GM18517 (cell line): ENCODE data around the gene ELMO1.

Source experiments
- ATAC-seq: cut with Tn5 transposase; IDR thresholded peaks from one replicate; pipeline ENCODE4 v1.9.1; 2021; ENCODE audit warnings: mild to moderate bottlenecking, moderate library complexity; ENCODE audit not compliant: unreplicated experiment

The ELMO1 gene

GRCh38 chr7:37037286-37037685 is 411.4 kb downstream of the ELMO1 start:
- no peak for ATAC-seq

GRCh38 chr7:37035631-37036030 is 413.0 kb downstream of the ELMO1 start:
- ATAC-seq, result no peak

DNA sequence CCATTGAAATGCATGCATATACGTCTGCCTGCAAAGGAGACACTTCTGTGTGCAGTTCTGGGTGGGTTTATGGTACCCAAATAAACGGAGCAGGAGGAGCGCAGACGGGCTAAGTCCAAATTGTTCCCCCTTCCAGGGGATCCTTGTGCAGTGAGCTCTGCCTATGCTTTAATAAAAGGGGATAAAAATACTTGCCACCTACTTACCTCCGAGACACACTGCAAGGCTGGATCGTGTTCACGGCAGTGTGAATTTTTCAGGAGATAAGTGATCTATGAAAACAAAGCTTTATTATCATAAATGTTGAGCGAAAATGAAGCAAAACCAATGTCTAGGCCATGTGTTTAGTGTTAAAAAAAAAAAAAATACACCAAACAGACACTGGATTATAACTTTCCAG is 415.5 kb downstream of the ELMO1 start:
- no peak for ATAC-seq

DNA sequence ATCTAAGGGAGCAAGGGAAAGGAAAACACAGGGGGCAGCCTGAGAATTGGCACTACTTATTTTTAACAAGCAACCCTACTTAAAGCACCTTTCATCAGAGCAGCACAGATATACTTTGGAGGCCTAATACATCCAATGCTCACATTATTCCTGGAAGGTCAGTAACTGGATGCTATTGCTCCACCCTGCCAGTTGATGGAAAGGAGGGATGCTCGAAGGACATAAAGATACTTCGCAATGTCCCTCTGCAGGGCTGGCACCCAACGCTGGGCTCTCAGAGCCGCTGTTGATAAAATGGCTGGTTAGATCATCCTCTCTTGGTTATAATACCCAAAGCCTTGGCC is 416.4 kb downstream of the ELMO1 start:
- no peak for ATAC-seq

DNA sequence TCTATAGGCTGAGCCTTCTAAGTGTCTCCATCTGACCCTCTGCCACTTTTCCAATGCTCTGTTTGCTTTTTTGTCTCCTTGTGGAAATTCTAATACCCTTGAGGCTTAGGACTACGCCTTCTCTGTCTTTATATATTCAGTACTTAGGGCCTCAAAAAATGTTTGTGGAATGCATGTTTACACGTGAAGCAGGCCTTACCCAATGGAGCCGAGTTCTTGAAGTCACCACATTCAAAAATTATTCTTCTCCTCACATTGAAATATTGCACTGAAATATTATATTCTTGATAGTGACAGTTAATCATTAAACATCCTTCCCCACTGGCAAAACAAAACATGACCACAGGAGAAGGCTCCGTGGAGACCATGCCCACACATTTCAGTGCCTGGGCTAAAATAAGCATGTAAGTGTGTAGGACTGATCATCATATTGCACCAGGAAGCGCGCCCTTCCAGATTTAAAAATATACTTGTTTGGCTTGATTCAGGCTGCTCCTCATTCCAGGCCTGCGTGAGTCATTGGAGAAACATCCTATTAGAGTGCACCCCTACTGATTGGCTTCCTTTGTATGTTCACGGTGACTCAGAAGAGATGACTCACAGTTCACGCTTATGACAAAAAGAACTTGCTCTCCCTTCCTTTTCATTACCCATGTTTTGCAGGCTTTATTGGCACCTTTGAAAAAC is 416.9 kb downstream of the ELMO1 start:
- no peak for ATAC-seq

- ATAC-seq, result no peak
These were observed 419.7 kb downstream of the ELMO1 start for GRCh38 chr7:37028909-37029440.

GRCh38 chr7:37027557-37028341 is 420.9 kb downstream of the ELMO1 start:
- no peak for ATAC-seq

GRCh38 chr7:37027104-37027503 is 421.6 kb downstream of the ELMO1 start:
- no peak for ATAC-seq

DNA sequence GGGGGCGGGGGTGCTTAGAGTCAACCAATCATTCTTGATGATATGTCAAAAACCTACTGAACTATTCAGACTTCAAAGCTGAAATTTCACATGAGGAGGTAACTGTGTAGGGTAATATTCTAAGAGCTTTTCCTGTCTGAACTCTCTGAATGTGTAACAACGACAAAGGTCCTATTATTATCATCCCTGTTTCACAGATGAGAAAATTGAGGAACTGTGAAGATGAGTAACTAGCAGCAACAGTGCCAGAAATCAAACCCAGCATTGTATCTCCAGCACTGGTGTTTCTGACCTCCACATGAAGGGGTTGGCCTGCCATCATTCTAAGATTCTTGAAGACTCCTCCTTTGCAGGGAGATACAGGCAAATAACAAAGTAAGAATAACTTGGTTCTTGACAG is 429.7 kb downstream of the ELMO1 start:
- no peak for ATAC-seq

DNA sequence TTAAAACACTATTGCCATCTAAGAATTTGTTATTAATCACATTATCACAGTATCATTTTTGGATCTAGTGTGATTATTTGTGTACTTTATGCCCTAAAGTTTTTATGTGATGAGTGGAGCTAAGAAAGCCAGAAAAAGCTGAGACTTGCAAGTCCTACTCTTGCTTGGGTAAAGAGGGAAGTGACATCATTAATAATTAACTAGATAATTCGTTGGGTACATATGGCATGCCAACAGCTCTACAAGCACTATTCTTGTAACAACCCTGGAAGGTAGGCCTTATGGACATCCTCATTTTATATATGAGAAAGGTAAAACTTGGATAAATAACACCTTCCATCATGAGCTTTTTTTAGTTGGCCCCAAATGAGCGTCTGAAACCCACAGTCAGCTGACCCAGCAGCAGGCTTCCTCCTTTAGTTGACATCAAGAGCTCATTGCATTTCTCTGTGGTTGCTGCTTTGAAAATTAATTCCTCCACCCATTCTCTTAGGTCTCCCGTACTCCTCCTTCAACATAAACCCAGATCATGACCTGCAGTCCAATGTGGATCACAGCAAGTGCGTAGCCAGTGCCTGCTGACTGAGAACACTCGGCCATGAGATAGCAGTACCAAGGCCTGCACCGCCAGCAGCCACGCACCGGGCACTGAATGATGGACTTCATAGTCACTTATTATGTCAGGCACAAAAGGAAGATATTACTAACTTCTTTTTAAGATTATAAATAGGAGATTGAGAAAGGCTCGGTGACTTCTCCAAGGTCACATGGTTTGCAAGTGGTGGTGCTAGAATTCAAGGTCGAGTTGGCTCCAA is 432.4 kb downstream of the ELMO1 start:
- ATAC-seq, result no peak

DNA sequence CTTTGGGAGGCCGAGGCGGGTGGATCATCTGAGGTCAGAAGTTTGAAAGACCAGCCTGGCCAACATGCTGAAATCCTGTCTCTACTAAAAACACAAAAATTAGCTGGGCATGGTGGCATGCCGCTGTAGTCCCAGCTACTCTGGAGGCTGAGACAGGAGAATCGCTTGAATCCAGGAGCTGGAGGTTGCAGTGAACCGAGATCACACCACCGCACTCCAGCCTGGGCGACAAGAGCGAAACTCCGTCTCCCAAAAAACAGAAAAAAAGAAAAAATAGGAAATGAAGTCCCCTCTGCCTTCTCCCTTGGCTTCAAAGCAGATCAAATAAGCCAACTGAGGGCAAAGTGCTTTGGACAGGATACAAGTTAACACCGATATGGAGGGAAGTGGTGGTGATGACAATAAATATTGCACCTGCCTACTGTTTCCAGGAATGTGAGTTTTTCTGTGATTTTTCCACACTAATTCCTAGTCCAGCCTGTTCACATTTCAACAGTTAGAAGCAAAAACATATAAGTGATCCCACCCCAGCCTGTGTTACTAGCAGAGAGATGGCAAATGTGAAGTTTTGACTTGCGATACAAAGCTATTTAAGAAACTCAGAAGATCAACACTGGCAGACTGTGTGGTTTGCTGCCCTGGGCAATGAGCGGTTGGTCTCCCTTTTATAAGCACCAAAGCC is 433.2 kb downstream of the ELMO1 start:
- ATAC-seq, result no peak

DNA sequence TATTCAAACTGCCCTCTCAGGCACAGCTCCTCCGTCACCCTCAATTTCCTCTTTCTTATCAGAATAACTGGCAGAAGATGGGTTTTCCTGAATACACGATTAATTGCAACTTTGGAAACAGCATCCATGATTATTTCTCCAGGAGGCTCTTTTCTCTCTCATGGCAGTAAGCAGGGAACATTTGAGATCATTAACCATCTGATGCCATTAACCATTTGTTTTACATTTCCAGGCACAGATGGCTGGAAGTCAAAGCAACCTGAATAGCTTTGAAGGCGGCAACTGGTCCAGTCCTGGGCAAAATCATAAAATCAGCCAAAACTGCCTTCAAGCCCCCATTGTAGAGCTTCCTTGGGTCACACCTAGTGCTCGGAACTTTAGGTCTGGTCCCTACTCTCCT is 434.9 kb downstream of the ELMO1 start:
- no peak for ATAC-seq

GRCh38 chr7:37011151-37011890 is 437.3 kb downstream of the ELMO1 start:
- no peak for ATAC-seq

DNA sequence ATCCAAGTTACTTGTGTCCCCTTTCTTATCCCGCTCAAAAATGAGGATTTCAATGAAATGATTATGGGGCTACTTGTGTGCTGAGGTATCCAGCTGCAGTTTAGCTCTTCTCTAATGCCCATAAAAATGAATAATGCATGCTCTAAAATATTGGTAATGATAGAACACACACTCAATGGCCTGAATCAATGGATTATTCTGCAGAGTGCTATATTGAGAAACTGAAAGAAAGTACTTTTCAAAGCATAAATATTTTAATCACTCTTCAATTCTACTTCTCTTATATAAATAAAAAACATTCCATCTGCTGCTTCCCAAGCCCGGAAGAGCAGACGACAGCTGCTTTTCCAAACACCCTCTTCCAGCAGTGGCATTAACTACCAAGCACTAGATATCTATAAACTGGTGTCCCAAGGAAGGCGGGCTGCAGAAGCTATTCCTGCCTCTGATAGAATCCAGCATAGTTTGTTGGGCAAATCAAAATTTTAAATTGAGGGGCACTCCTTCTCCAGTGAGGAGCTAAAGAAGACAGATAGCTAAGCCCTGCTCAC is 439.5 kb downstream of the ELMO1 start:
- ATAC-seq, result no peak

GRCh38 chr7:37007691-37008090 is 441.0 kb downstream of the ELMO1 start:
- no peak for ATAC-seq

DNA sequence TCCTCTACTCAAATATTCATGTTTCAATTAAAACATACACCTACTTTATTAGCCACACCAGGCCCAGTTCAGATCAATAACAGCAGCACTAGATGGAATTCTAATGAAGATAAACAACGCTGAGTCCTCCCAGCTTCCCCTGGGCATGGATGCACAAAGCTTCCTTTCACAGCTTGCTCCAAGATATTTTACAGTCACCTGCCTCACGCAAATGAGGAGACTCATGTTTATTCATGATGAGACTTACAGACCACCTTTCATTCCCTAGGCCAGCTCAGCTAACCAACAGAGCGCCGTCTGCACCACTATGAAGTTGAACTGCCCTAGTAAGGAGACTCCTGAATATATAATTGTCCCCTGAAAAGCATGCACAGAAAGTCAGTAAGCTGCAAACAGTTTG is 441.4 kb downstream of the ELMO1 start:
- ATAC-seq, result no peak

GRCh38 chr7:37006764-37007163 is 441.9 kb downstream of the ELMO1 start:
- no peak for ATAC-seq

DNA sequence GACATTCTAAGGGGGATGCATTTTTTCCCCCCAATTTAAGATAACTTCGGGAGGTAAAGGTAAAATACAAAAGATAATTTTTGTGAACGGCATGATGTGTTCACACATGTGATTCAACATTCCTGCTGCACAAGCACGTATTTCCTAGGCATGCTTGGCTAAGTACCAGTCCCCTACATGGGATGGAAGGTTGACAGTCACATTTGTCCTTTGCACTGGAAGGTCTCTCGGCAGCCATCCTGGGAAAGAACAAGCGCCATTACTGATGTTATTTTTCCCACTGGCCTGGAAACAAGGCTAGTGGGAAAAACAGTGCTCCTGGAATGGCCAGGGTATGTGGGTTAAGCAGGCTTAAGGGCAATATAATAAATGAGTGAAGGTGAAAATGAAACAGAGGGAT is 448.2 kb downstream of the ELMO1 start:
- no peak for ATAC-seq

DNA sequence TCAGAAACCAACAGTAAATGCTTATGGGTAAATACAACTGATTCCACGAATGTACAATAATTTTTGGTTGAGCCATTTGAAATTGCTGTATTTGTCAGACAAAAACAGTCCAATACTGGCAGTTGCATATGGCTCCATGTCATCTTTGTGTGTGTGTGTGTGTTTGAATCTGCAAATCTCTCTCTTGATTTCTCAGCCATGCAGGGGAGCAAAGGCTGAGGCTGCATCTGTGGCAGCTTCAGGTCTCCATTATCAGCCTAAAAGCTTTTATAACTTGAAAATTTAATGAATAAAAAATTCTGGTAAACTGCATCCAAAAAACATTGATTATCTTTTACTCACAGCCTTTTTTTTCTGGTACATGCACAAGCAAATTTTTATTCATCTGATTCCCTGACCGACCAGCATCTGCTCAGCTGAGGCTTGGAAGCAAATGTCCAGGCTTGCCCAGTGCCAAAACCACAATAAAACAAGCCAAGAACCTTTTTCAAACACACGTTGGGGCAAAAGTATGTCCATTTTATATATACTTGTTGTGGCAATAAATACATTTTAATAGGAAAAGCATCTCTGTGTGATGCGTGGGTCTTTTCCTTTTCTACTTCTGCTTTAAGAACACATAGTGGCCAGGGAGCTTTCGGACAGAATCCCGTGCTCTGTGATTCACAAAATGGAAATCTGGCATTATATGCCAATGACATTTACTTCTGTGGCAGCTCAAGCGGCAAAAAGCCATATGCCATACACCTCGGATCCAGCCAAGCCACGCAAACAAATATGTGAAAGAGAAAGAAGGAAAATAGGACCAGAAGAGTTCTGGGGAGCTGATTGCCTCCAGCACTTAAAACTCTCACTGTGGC is 448.8 kb downstream of the ELMO1 start:
- no peak for ATAC-seq
